IPS DF 4.7 (cell line): ENCODE data around the gene PHYHIPL.
A peak's percentile ranks its signal among the peaks of the same experiment; 100 is the strongest.
"Not testable (repeated sequence)": the region's sequence is repeated elsewhere in the genome, so short reads cannot be mapped to it uniquely, and the experiment has no call there.

ENCODE experiments used
- DNase-seq: peaks from one replicate; pipeline ENCODE4 v3.0.0-alpha.2; 2013; ENCODE audit warnings: low spot score; ENCODE audit errors: extremely low read depth

PHYHIPL gene

GRCh38 chr10:59190332-59190731 is 13.9 kb downstream of the PHYHIPL start:
- no peak for DNase-seq

GRCh38 chr10:59206204-59206720 is 29.8 kb downstream of the PHYHIPL start:
- DNase-seq: no peak

- DNase-seq: no peak
These were observed 35.9 kb downstream of the PHYHIPL start for GRCh38 chr10:59212301-59212798.

- DNase-seq: no peak
These were observed 37.7 kb downstream of the PHYHIPL start for GRCh38 chr10:59214160-59214559.

GRCh38 chr10:59216178-59216869 is 39.9 kb downstream of the PHYHIPL start:
- DNase-seq: no peak

- no peak for DNase-seq
These were observed 46.3 kb downstream of the PHYHIPL start for GRCh38 chr10:59222788-59223187.

GRCh38 chr10:59223597-59223996 is 47.2 kb downstream of the PHYHIPL start:
- not testable (repeated sequence) for DNase-seq

GRCh38 chr10:59225211-59225610 is 48.8 kb downstream of the PHYHIPL start:
- DNase-seq: no peak

- DNase-seq: no peak
These were observed 50.8 kb downstream of the PHYHIPL start for GRCh38 chr10:59227136-59227673.

- DNase-seq: no peak
These were observed 53.0 kb downstream of the PHYHIPL start for GRCh38 chr10:59229441-59229840.

GRCh38 chr10:59234194-59234593 is 57.8 kb downstream of the PHYHIPL start:
- DNase-seq: no peak

- no peak for DNase-seq
These were observed 58.5 kb downstream of the PHYHIPL start for GRCh38 chr10:59234816-59235429.

- no peak for DNase-seq
These were observed 59.7 kb downstream of the PHYHIPL start for GRCh38 chr10:59236064-59236697.

- no peak for DNase-seq
These were observed 61.3 kb downstream of the PHYHIPL start for GRCh38 chr10:59237775-59238174.

- not testable (repeated sequence) for DNase-seq
These were observed 62.7 kb downstream of the PHYHIPL start for GRCh38 chr10:59239108-59239507.

GRCh38 chr10:59240582-59241183 is 64.2 kb downstream of the PHYHIPL start:
- DNase-seq: peak; percentile 19

- no peak for DNase-seq
These were observed 65.6 kb downstream of the PHYHIPL start for GRCh38 chr10:59242057-59242456.

- no peak for DNase-seq
These were observed 66.5 kb downstream of the PHYHIPL start for GRCh38 chr10:59242991-59243390.

GRCh38 chr10:59243611-59244195 is 67.3 kb downstream of the PHYHIPL start:
- no peak for DNase-seq

- DNase-seq: no peak
These were observed 68.4 kb downstream of the PHYHIPL start for GRCh38 chr10:59244871-59245270.

- DNase-seq: no peak
These were observed 69.2 kb downstream of the PHYHIPL start for GRCh38 chr10:59245686-59246085.
